HepG2 (cell line): Measurements from ENCODE around the gene CSNK2B. TPM values are rescaled to one million over a fixed set of nuclear protein-coding genes. Genes with fewer than 3 reads are reported as not detected.

Source experiments
- BATF2 ChIP-seq: sonication (generic); formaldehyde crosslinking; IDR thresholded peaks from 2 replicates; pipeline ENCODE4 v1.8.0; 2022; ENCODE audit warnings: mild to moderate bottlenecking, missing genetic modification reagents, moderate library complexity
- HNF1A ChIP-seq, 2 experiments: sonication (generic) in 1 of 2; formaldehyde crosslinking in 1 of 2; IDR thresholded peaks; 2 replicates each; pipeline versions ENCODE4 v1.4.0 to v1.6.1; 2016 to 2020; ENCODE audit warnings: borderline replicate concordance in 1 of 2, low read depth in 1 of 2, mild to moderate bottlenecking in 1 of 2, missing genetic modification reagents in 1 of 2
- IRX3 ChIP-seq: sonication (generic); formaldehyde crosslinking; IDR thresholded peaks from 2 replicates; pipeline ENCODE4 v1.8.1; 2023; ENCODE audit warnings: mild to moderate bottlenecking, low read depth, missing genetic modification reagents, borderline replicate concordance
- ONECUT2 ChIP-seq: sonication (generic); formaldehyde crosslinking; IDR thresholded peaks from 2 replicates; pipeline ENCODE4 v1.4.0; 2020; ENCODE audit warnings: missing genetic modification reagents
- TARDBP ChIP-seq: sonication (generic); formaldehyde crosslinking; IDR thresholded peaks from 2 replicates; pipeline ENCODE4 v1.8.0; 2022; ENCODE audit warnings: mild to moderate bottlenecking, missing genetic modification reagents
- ZNF138 ChIP-seq: sonication (generic); formaldehyde crosslinking; IDR thresholded peaks from 2 replicates; pipeline ENCODE4 v1.5.0; 2020; ENCODE audit warnings: mild to moderate bottlenecking, low read depth, missing genetic modification reagents
- ZNF225 ChIP-seq: sonication (generic); formaldehyde crosslinking; IDR thresholded peaks from 2 replicates; pipeline ENCODE4 v1.4.0; 2020; ENCODE audit warnings: mild to moderate bottlenecking, missing genetic modification reagents
- ZNF512B ChIP-seq: sonication (generic); formaldehyde crosslinking; IDR thresholded peaks from 2 replicates; pipeline ENCODE4 v1.5.1; 2020; ENCODE audit warnings: missing genetic modification reagents, mild to moderate bottlenecking, borderline replicate concordance
- polyA plus RNA-seq, 8 experiments: library from polyadenylated mRNA; depleted of rRNA in 3 of 8; stranded (reverse) in 7 of 8; unstranded in 1 of 8; fragments of >200 nt; fragmentation: Illumina TruSeq in 4 of 8; extraction: Trizol in 4 of 8; gene quantifications; 2 replicates each; pipeline versions ENCODE4 v1.2.1 to v1.2.3, GENCODE V29; 2011 to 2016; ENCODE audit warnings: low read depth in 4 of 8, missing spikeins in 1 of 8, mixed read lengths in 1 of 8; ENCODE audit not compliant: insufficient read depth in 1 of 8
- total RNA-seq, 5 experiments: library from RNA; depleted of rRNA; stranded (reverse); fragments of >200 nt; fragmentation: Illumina TruSeq; extraction: Trizol; gene quantifications; 2 replicates each; pipeline ENCODE4 v1.2.3, GENCODE V29; 2016; ENCODE audit warnings: low read depth in 1 of 5
- TF ChIP-seq, protein P1 (sequence below): sonication (generic); formaldehyde crosslinking; IDR thresholded peaks from 2 replicates; pipeline ENCODE4 v1.4.0; 2020; ENCODE audit warnings: missing genetic modification reagents
- TF ChIP-seq, protein P2 (sequence below): sonication (generic); formaldehyde crosslinking; IDR thresholded peaks from 2 replicates; pipeline ENCODE4 v1.5.1; 2020; ENCODE audit warnings: mild to moderate bottlenecking, missing genetic modification reagents, borderline replicate concordance

Gene CSNK2B
- total and polyA plus RNA-seq, 2 of the 13 experiments (the other 11 are each of a cell fraction or from before 2014, with no cell fraction given): 111 to 296 TPM

- TF ChIP-seq BATF2 (CRISPR knock-in tag): 0 out of 2 replicates have a peak, but pooled peaks have one; percentile 68
- TF ChIP-seq ZNF138: 0 out of 2 replicates have a peak, but pooled peaks have one; percentile 21
- no peak for TF ChIP-seq ONECUT2 (CRISPR knock-in tag)
- no peak; the same call in 1 of the 2 replicates for TF ChIP-seq HNF1A (IDR thresholded peaks at IDR 0.05; ENCODE audit: low read depth)
- no peak; the same call in 1 of the 2 replicates for TF ChIP-seq HNF1A (CRISPR knock-in tag; IDR thresholded peaks at IDR 0.05; ENCODE audit: borderline replicate concordance)
- TF ChIP-seq, protein P1, sequence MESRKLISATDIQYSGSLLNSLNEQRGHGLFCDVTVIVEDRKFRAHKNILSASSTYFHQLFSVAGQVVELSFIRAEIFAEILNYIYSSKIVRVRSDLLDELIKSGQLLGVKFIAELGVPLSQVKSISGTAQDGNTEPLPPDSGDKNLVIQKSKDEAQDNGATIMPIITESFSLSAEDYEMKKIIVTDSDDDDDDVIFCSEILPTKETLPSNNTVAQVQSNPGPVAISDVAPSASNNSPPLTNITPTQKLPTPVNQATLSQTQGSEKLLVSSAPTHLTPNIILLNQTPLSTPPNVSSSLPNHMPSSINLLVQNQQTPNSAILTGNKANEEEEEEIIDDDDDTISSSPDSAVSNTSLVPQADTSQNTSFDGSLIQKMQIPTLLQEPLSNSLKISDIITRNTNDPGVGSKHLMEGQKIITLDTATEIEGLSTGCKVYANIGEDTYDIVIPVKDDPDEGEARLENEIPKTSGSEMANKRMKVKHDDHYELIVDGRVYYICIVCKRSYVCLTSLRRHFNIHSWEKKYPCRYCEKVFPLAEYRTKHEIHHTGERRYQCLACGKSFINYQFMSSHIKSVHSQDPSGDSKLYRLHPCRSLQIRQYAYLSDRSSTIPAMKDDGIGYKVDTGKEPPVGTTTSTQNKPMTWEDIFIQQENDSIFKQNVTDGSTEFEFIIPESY (CRISPR knock-in tag): 0 out of 2 replicates have a peak, but pooled peaks have one; percentile 23
- TF ChIP-seq ZNF512B (CRISPR knock-in tag): 0 out of 2 replicates have a peak, but pooled peaks have one; percentile 33
- TF ChIP-seq TARDBP (CRISPR knock-in tag): no peak; the same call in 1 of the 2 replicates
- peak; percentile 19; the same call in 1 of the 2 replicates for TF ChIP-seq IRX3 (CRISPR knock-in tag)
- TF ChIP-seq, protein P2, sequence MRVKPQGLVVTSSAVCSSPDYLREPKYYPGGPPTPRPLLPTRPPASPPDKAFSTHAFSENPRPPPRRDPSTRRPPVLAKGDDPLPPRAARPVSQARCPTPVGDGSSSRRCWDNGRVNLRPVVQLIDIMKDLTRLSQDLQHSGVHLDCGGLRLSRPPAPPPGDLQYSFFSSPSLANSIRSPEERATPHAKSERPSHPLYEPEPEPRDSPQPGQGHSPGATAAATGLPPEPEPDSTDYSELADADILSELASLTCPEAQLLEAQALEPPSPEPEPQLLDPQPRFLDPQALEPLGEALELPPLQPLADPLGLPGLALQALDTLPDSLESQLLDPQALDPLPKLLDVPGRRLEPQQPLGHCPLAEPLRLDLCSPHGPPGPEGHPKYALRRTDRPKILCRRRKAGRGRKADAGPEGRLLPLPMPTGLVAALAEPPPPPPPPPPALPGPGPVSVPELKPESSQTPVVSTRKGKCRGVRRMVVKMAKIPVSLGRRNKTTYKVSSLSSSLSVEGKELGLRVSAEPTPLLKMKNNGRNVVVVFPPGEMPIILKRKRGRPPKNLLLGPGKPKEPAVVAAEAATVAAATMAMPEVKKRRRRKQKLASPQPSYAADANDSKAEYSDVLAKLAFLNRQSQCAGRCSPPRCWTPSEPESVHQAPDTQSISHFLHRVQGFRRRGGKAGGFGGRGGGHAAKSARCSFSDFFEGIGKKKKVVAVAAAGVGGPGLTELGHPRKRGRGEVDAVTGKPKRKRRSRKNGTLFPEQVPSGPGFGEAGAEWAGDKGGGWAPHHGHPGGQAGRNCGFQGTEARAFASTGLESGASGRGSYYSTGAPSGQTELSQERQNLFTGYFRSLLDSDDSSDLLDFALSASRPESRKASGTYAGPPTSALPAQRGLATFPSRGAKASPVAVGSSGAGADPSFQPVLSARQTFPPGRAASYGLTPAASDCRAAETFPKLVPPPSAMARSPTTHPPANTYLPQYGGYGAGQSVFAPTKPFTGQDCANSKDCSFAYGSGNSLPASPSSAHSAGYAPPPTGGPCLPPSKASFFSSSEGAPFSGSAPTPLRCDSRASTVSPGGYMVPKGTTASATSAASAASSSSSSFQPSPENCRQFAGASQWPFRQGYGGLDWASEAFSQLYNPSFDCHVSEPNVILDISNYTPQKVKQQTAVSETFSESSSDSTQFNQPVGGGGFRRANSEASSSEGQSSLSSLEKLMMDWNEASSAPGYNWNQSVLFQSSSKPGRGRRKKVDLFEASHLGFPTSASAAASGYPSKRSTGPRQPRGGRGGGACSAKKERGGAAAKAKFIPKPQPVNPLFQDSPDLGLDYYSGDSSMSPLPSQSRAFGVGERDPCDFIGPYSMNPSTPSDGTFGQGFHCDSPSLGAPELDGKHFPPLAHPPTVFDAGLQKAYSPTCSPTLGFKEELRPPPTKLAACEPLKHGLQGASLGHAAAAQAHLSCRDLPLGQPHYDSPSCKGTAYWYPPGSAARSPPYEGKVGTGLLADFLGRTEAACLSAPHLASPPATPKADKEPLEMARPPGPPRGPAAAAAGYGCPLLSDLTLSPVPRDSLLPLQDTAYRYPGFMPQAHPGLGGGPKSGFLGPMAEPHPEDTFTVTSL: 0 out of 2 replicates have a peak, but pooled peaks have one; percentile 35
- no peak for TF ChIP-seq ZNF225 (CRISPR knock-in tag)
These were observed 45.1 kb upstream of the CSNK2B start, which contains the start of gene PRRC2A (continued) for GRCh38 chr6:31620586-31621319.
